ENCODE results near the gene TBC1D25.

TBC1D25 gene

GRCh38 chrX:48584698-48585097 lies 45.2 kb downstream of the TBC1D25 start:
- H3K9ac ChIP-seq (ENCODE audit: low read length): no peak overlapping the region
- H3K27me3 ChIP-seq (ENCODE audit: control insufficient read depth, insufficient read depth, low read length): no peaks in the 10 kb centered on the region
- H3K4me1 ChIP-seq (ENCODE audit: control insufficient read depth, insufficient read depth, low read length): no peaks in the 10 kb centered on the region
- peaks cover 7% of the 10 kb centered on the region; the same call in 1 of the 2 replicates for H3K9me3 ChIP-seq (ENCODE audit: control insufficient read depth, insufficient read depth, low read depth, low read length)
- H3K36me3 ChIP-seq (ENCODE audit: control insufficient read depth, insufficient read depth, low read length): no peaks in the 10 kb centered on the region
- no peak overlapping the region for H3K4me3 ChIP-seq (ENCODE audit: low read depth, low read length)
- no peak overlapping the region for H3K27ac ChIP-seq (ENCODE audit: low read depth, low read length)

GRCh38 chrX:48589482-48590162 lies 50.1 kb downstream of the TBC1D25 start:
- H3K27me3 ChIP-seq (ENCODE audit: control insufficient read depth, insufficient read depth, low read length): no peaks in the 10 kb centered on the region
- H3K36me3 ChIP-seq (ENCODE audit: control insufficient read depth, insufficient read depth, low read length): no peaks in the 10 kb centered on the region
- H3K9me3 ChIP-seq (ENCODE audit: control insufficient read depth, insufficient read depth, low read depth, low read length): peaks cover 15% of the 10 kb centered on the region; the same call in 1 of the 2 replicates
- H3K27ac ChIP-seq (ENCODE audit: low read depth, low read length): no peak overlapping the region
- no peak overlapping the region for H3K4me3 ChIP-seq (ENCODE audit: low read depth, low read length)
- no peaks in the 10 kb centered on the region for H3K4me1 ChIP-seq (ENCODE audit: control insufficient read depth, insufficient read depth, low read length)
- no peak overlapping the region for H3K9ac ChIP-seq (ENCODE audit: low read length)

GRCh38 chrX:48590203-48591103 lies 50.9 kb downstream of the TBC1D25 start:
- Histone ChIP-seq H3K27me3 (ENCODE audit: control insufficient read depth, insufficient read depth, low read length) (no peaks in the 10 kb centered on the region), H3K9me3 (ENCODE audit: control insufficient read depth, insufficient read depth, low read depth, low read length) (peaks cover 15% of the 10 kb centered on the region; the same call in 1 of the 2 replicates), H3K36me3 (ENCODE audit: control insufficient read depth, insufficient read depth, low read length) (no peaks in the 10 kb centered on the region), H3K4me3 (ENCODE audit: low read depth, low read length) (no peak overlapping the region), H3K4me1 (ENCODE audit: control insufficient read depth, insufficient read depth, low read length) (no peaks in the 10 kb centered on the region), H3K9ac (ENCODE audit: low read length) (no peak overlapping the region), H3K27ac (ENCODE audit: low read depth, low read length) (no peak overlapping the region)

- H3K4me1 ChIP-seq (ENCODE audit: control insufficient read depth, insufficient read depth, low read length): no peaks in the 10 kb centered on the region
- no peaks in the 10 kb centered on the region for H3K27me3 ChIP-seq (ENCODE audit: control insufficient read depth, insufficient read depth, low read length)
- H3K36me3 ChIP-seq (ENCODE audit: control insufficient read depth, insufficient read depth, low read length): no peaks in the 10 kb centered on the region
- no peak overlapping the region for H3K4me3 ChIP-seq (ENCODE audit: low read depth, low read length)
- H3K27ac ChIP-seq (ENCODE audit: low read depth, low read length): no peak overlapping the region
- no peak overlapping the region for H3K9ac ChIP-seq (ENCODE audit: low read length)
- H3K9me3 ChIP-seq (ENCODE audit: control insufficient read depth, insufficient read depth, low read depth, low read length): peaks cover 12% of the 10 kb centered on the region; the same call in 1 of the 2 replicates
These were observed 51.8 kb downstream of the TBC1D25 start for GRCh38 chrX:48591255-48591791.

- no peaks in the 10 kb centered on the region for H3K36me3 ChIP-seq (ENCODE audit: control insufficient read depth, insufficient read depth, low read length)
- H3K27me3 ChIP-seq (ENCODE audit: control insufficient read depth, insufficient read depth, low read length): no peaks in the 10 kb centered on the region
- H3K9me3 ChIP-seq (ENCODE audit: control insufficient read depth, insufficient read depth, low read depth, low read length): peaks cover 12% of the 10 kb centered on the region; the same call in 1 of the 2 replicates
- H3K9ac ChIP-seq (ENCODE audit: low read length): no peak overlapping the region
- H3K4me3 ChIP-seq (ENCODE audit: low read depth, low read length): no peak overlapping the region
- no peak overlapping the region for H3K27ac ChIP-seq (ENCODE audit: low read depth, low read length)
- no peaks in the 10 kb centered on the region for H3K4me1 ChIP-seq (ENCODE audit: control insufficient read depth, insufficient read depth, low read length)
These were observed 53.5 kb downstream of the TBC1D25 start for GRCh38 chrX:48592971-48593370.

- Histone ChIP-seq H3K27ac (ENCODE audit: low read depth, low read length) (no peak overlapping the region), H3K9ac (ENCODE audit: low read length) (no peak overlapping the region), H3K36me3 (ENCODE audit: control insufficient read depth, insufficient read depth, low read length) (peaks cover 12% of the 10 kb centered on the region), H3K4me1 (ENCODE audit: control insufficient read depth, insufficient read depth, low read length) (peaks cover 4% of the 10 kb centered on the region; the same call in 1 of the 2 replicates), H3K27me3 (ENCODE audit: control insufficient read depth, insufficient read depth, low read length) (no peaks in the 10 kb centered on the region), H3K9me3 (ENCODE audit: control insufficient read depth, insufficient read depth, low read depth, low read length) (peaks cover 19% of the 10 kb centered on the region; the same call in 1 of the 2 replicates), H3K4me3 (ENCODE audit: low read depth, low read length) (no peak overlapping the region)
These were observed 56.4 kb downstream of the TBC1D25 start for GRCh38 chrX:48595929-48596328.

GRCh38 chrX:48597353-48598264 lies 58.1 kb downstream of the TBC1D25 start, which contains the start of gene WDR13:
Gene WDR13 (plus strand): TSS chrX:48597492. CDS start chrX:48597997, 505 bp downstream.
- H3K9ac ChIP-seq (ENCODE audit: low read length): peak within 1 kb of the TSS; percentile 99
- peaks cover 4% of the 10 kb centered on the region; the same call in 1 of the 2 replicates for H3K4me1 ChIP-seq (ENCODE audit: control insufficient read depth, insufficient read depth, low read length)
- peaks cover 16% of the 10 kb centered on the region; the same call in 1 of the 2 replicates for H3K9me3 ChIP-seq (ENCODE audit: control insufficient read depth, insufficient read depth, low read depth, low read length)
- no peaks in the 10 kb centered on the region for H3K27me3 ChIP-seq (ENCODE audit: control insufficient read depth, insufficient read depth, low read length)
- peak within 1 kb of the TSS; percentile 89; the same call in 1 of the 2 replicates for H3K27ac ChIP-seq (ENCODE audit: low read depth, low read length)
- peak within 1 kb of the TSS; percentile 98 for H3K4me3 ChIP-seq (ENCODE audit: low read depth, low read length)
- peaks cover 24% of the 10 kb centered on the region for H3K36me3 ChIP-seq (ENCODE audit: control insufficient read depth, insufficient read depth, low read length)

GRCh38 chrX:48598614-48599013 lies 59.1 kb downstream of the TBC1D25 start:
- Histone ChIP-seq H3K27me3 (ENCODE audit: control insufficient read depth, insufficient read depth, low read length) (no peaks in the 10 kb centered on the region), H3K4me1 (ENCODE audit: control insufficient read depth, insufficient read depth, low read length) (peaks cover 4% of the 10 kb centered on the region; the same call in 1 of the 2 replicates), H3K4me3 (ENCODE audit: low read depth, low read length) (no peak overlapping the region), H3K36me3 (ENCODE audit: control insufficient read depth, insufficient read depth, low read length) (peaks cover 26% of the 10 kb centered on the region), H3K9ac (ENCODE audit: low read length) (no peak overlapping the region), H3K27ac (ENCODE audit: low read depth, low read length) (no peak overlapping the region), H3K9me3 (ENCODE audit: control insufficient read depth, insufficient read depth, low read depth, low read length) (peaks cover 16% of the 10 kb centered on the region; the same call in 1 of the 2 replicates)

GRCh38 chrX:48599341-48599740 lies 59.8 kb downstream of the TBC1D25 start:
- Histone ChIP-seq H3K27me3 (ENCODE audit: control insufficient read depth, insufficient read depth, low read length) (no peaks in the 10 kb centered on the region), H3K36me3 (ENCODE audit: control insufficient read depth, insufficient read depth, low read length) (peaks cover 29% of the 10 kb centered on the region), H3K4me3 (ENCODE audit: low read depth, low read length) (no peak overlapping the region), H3K9me3 (ENCODE audit: control insufficient read depth, insufficient read depth, low read depth, low read length) (peaks cover 16% of the 10 kb centered on the region; the same call in 1 of the 2 replicates), H3K27ac (ENCODE audit: low read depth, low read length) (no peak overlapping the region), H3K4me1 (ENCODE audit: control insufficient read depth, insufficient read depth, low read length) (peaks cover 4% of the 10 kb centered on the region; the same call in 1 of the 2 replicates), H3K9ac (ENCODE audit: low read length) (no peak overlapping the region)

GRCh38 chrX:48600226-48600625 lies 60.7 kb downstream of the TBC1D25 start:
- Histone ChIP-seq H3K27ac (ENCODE audit: low read depth, low read length) (no peak overlapping the region), H3K4me1 (ENCODE audit: control insufficient read depth, insufficient read depth, low read length) (peaks cover 4% of the 10 kb centered on the region; the same call in 1 of the 2 replicates), H3K36me3 (ENCODE audit: control insufficient read depth, insufficient read depth, low read length) (peaks cover 38% of the 10 kb centered on the region), H3K9me3 (ENCODE audit: control insufficient read depth, insufficient read depth, low read depth, low read length) (peaks cover 25% of the 10 kb centered on the region; the same call in 1 of the 2 replicates), H3K27me3 (ENCODE audit: control insufficient read depth, insufficient read depth, low read length) (no peaks in the 10 kb centered on the region), H3K4me3 (ENCODE audit: low read depth, low read length) (no peak overlapping the region), H3K9ac (ENCODE audit: low read length) (no peak overlapping the region)
